NCI-H2029 (cell line): ENCODE data around the gene MAP1LC3A.

Experiments used
- DNase-seq: peaks from one replicate; lab custom pipeline; 2025; lab: John Stamatoyannopoulos, UW

MAP1LC3A gene

DNA sequence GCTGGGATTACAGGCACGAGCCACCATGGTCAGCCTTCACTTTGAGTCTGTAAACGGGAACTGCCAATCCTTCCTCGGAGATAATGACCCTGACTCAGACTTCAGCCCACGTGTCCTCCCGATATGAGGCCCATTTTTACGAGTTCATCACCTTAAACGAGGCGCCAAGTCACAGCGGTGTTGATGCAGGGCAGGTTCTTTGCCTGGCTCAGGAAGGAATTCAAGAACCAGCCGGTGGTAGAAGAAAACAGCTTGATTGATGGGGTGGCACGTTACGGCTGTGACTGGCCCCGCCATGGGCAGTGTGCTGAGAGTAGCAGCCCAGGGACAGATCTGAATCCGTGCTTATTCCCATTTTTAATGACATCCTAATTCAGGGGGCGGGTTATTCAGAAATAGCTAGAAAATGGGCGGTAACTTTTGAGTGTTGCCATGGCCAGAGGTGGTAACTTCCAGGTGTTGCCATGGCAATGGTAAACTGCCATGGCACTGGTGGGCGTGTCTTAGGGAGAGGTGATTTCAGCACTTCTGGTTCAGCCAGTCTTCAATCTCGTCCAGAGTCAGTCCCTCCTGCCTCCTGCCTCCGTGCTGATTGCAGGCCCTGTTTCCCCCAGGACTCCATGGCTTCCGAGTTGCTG lies 9.1 kb upstream of the MAP1LC3A start:
- peak; percentile 37 for DNase-seq

DNA sequence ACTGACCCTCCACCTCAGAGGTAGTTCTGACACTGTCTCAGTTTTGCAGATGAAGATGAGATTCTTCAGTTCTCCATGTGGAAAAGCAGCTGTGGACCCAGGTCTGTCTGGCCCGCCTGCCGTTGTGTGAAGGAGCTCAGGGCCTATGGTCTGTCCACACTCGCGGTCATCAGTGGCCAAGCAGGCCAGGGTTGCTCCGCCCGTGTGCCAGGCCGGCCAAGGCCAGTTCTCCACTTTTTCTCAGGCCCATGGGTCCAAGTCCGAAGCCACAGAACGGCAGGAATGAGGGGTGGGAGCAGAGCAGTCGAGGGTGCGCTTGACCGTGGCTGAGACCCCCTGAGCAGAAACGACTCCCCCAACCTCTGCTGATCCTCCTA lies 8.6 kb upstream of the MAP1LC3A start:
- no peak for DNase-seq

DNA sequence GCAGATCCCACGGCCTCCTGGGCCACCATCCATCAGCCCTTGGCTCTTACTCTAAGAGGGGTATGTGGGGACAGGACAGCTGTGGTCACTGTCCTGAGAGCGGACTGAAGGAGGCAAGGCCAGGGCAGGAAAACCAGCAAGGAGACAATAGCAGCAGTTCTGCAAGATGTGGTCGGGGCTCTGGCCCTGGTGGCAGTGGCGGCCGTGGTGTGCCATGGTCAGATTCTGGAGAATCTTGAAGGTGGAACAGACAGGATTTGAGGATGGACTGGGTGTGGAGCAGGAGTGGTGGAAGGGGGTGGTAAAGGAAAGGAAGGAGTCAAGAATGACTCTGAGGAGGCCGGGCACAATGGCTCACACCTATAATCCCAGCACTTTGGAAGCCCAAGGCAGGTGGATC lies 5.9 kb upstream of the MAP1LC3A start:
- no peak for DNase-seq

DNA sequence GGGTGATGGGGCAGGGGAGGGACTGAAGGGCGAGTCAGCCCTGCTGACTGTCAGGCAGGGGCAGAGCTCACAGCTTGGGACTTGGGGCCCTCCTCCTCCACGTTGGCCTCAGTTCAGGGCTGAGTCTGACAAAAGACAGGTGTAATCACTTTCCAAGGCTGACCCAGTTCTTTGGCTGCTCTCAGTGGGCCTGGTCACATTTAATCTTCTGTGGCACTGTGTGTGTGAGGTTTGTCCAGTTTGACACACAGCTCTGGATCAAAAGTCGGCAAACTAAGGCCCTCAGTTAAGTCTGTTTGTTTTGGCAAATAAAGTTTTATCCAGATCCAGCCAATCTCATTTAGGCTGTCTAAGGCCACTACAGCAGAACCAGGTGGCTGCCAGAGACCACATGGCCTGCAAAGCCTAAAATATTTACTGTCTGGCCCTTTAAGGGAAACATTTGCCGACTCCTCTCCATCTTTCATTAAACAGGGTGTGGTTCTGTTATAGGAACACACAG lies 5.1 kb upstream of the MAP1LC3A start:
- DNase-seq, result no peak

DNA sequence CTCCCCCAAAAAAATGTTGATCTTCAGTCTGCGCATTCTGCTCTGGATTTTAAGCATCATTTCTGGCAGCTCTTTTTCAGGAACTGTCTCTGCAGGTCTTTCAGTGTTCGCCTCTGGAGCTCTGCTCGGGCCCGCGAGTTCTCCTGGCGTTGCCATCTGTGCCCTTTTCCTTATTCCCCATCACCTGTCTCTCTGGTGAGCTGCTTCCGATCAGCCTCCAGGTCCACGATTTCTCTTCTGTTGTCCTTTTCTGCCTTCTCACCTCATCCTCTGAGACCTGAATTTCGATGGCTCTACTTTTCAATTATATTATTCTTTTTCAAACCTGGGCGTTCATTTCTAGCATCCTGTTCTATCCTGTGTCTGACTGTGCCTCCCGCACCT lies 590 bp upstream of the MAP1LC3A start:
- DNase-seq, result no peak

- DNase-seq, result no peak
These were observed 1.0 kb downstream of the MAP1LC3A start for GRCh38 chr20:34559311-34560140.

- DNase-seq, result no peak
These were observed 1.6 kb downstream of the MAP1LC3A start for GRCh38 chr20:34560141-34560523.

- DNase-seq, result no peak
These were observed 2.1 kb downstream of the MAP1LC3A start for GRCh38 chr20:34560614-34561013.

- DNase-seq, result no peak
These were observed 3.1 kb downstream of the MAP1LC3A start for GRCh38 chr20:34561661-34562060.

- DNase-seq, result no peak
These were observed 4.1 kb downstream of the MAP1LC3A start for GRCh38 chr20:34562641-34563040.

GRCh38 chr20:34564833-34565232 lies 6.3 kb downstream of the MAP1LC3A start:
- DNase-seq, result no peak

DNA sequence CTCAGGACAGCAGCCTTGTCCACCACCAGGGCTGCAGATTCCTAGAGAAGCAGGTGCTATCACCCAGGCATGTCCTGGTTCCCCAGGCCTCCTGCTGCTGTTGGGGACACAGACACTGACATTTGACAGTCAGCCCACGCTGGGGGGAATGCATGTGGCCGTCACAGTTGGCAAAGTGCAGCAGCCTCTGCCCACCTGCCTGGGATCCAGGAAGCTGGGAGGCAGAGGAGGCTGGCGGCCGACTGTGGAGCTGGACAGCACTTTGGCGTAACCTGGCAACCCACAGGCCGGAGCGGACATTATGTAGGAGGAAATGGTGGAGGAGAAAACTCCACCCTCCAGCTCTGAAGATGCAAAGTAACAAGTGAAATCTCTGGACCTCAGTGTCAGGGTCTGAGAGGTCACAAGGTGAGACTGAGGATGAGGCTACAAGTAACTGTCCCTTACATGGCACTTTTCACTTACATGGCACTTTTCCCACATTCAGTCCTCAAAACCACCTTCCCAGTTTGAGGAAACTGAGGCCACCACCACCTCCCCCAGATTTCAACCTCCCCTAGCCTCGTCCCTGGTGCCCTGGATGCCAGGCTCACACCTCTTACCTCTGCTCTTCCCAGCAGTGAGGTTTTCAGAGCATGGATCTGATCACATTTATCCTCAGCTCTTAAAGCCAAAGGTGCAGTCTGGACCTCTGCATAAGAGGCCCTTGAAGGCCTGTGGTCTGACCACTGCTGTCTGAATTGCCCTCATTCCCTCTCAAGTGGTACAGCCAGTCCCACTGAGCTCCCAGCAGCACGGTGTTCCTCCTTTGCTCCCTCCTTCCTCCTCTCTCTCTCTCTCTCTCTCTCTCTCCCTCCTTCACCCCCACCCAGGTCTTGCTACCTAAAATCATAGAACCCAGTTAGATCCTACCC lies 8.7 kb downstream of the MAP1LC3A start:
- no peak for DNase-seq

- no peak for DNase-seq
These were observed 9.7 kb downstream of the MAP1LC3A start for GRCh38 chr20:34567892-34568865.

DNA sequence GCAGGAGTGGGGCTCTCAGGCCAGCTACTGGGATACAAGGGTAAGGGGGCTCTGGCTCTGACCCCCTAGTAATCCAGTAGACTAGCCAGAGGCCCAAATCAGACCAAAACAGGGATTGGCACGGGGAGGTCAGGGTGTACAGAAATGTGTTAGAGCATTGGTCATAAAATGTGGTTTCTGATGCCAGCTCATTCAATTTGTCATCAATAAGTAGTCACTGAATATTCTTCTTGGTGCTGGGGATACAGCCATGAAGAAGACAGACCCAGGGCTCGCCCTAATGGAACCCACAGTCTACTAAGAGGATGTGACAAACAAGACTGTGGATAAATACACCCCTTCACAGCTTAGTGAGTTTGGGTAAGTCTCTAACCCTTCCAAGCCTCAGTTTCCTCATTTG lies 11.1 kb downstream of the MAP1LC3A start:
- DNase-seq, result no peak

GRCh38 chr20:34570859-34571306 lies 12.4 kb downstream of the MAP1LC3A start:
- DNase-seq, result no peak

GRCh38 chr20:34571753-34572152 lies 13.2 kb downstream of the MAP1LC3A start:
- no peak for DNase-seq

DNA sequence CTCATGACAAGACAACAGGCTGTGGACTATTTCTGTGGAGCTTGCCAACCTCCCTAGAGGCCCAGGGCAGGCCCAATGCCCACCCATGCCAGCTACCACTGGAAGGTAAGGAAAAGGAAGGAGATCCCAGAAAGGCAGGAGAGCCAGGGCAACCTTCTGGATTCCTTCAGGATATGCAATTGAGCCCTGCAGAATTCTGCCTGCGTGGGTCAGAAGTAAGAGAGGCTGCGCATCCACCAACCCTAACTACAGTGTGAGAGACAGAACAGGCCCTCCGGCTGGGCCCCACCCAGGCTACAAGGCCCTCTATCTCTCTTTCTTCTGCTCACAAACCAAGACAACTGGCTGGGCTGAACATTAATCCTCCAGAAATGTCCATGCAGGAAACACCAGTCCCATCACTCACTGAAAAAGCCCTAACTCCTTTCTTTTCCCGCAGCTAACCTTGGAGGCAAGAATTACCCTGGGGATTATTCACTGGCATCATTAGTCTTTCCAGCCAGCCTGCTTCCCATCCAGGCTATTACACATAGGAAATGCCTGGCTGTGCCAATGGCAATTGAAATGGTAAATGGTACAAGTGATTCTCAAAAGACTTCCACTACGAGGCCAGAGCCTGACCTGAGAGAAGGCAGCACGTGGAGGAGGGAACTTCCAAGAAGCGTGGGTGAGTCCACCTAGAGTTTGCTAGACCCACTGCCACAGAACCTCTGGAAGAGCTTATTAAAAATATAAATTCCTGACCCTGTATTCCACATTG lies 15.2 kb downstream of the MAP1LC3A start:
- DNase-seq, result no peak

DNA sequence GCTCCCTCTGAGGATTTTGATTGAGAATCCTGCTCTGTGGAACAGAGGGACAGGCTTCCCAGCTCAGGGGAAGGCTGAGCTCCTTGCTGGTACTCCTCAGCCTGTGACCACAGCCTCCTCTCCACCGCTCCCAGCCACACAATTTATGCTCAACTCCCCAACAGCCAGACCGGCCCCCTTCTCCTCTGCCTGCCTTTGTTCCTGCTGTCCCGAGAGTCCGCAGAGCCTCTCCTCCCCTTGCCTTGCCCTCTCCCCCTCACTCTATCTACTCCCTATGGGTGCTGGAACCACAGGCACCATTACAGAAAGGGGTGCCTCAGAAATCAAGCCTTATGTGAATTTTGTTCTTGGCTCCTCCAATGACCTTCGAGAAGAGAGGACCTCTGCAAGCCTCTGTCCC lies 15.9 kb downstream of the MAP1LC3A start:
- DNase-seq, result no peak

DNA sequence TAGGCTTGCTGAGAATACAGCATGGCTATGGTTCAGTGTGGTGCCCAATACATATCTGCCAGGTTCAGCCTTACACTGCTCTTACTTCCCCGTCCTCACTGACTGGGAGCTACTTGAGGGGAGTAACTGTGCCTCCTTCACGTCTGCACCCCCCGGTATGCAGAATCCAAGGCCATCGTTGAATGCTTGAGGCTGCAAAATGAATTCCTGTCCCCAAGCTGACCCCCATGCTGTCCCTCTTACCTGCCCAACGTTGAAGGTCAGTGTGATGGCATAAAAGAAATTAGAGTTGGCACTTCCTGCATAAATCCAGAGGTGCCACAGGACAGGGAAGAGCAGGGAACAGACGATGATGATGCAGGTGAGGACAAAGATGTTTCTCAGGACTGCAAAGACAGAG lies 16.3 kb downstream of the MAP1LC3A start:
- DNase-seq, result no peak

- DNase-seq, result no peak
These were observed 16.8 kb downstream of the MAP1LC3A start for GRCh38 chr20:34575271-34575670.
